HepG2 (cell line): ENCODE measurements around the gene SRD5A1. TPM values are rescaled to one million over a fixed set of nuclear protein-coding genes. Genes with fewer than 3 reads are reported as not detected.

ENCODE experiments used
- ADNP ChIP-seq: sonication (generic); formaldehyde crosslinking; IDR thresholded peaks from 2 replicates; pipeline ENCODE4 v1.4.0; 2020; ENCODE audit warnings: missing genetic modification reagents
- ATF7-NPFF ChIP-seq: sonication (generic); formaldehyde crosslinking; IDR thresholded peaks from 2 replicates; pipeline ENCODE4 v1.8.1; 2023; ENCODE audit warnings: mild to moderate bottlenecking, low read depth, missing genetic modification reagents, moderate library complexity
- BRF2 ChIP-seq: sonication (generic); formaldehyde crosslinking; IDR thresholded peaks from 2 replicates; pipeline ENCODE4 v1.8.1; 2022; ENCODE audit warnings: mild to moderate bottlenecking, missing genetic modification reagents
- CC2D1A ChIP-seq: sonication (generic); formaldehyde crosslinking; IDR thresholded peaks from 2 replicates; pipeline ENCODE4 v1.8.1; 2023; ENCODE audit warnings: mild to moderate bottlenecking, missing genetic modification reagents
- GATAD1 ChIP-seq: IDR thresholded peaks from 2 replicates; pipeline ENCODE4 v1.6.1; 2016; ENCODE audit warnings: missing genetic modification reagents, missing compliant biosample characterization
- HNRNPL ChIP-seq: fragments of 200-400 bp; formaldehyde crosslinking; IDR thresholded peaks from 2 replicates; pipeline ENCODE4 v1.6.1; 2017; ENCODE audit warnings: mild to moderate bottlenecking, low read depth, low read length
- KDM5B ChIP-seq: sonication (generic); formaldehyde crosslinking; IDR thresholded peaks from 2 replicates; pipeline ENCODE4 v1.4.0; 2020; ENCODE audit warnings: missing genetic modification reagents, mild to moderate bottlenecking, borderline replicate concordance
- KLF15 ChIP-seq: sonication (generic); formaldehyde crosslinking; IDR thresholded peaks from 2 replicates; pipeline ENCODE4 v1.8.1; 2023; ENCODE audit warnings: borderline replicate concordance, mild to moderate bottlenecking, inconsistent platforms, missing genetic modification reagents, mixed read lengths
- MLXIP ChIP-seq: sonication (generic); formaldehyde crosslinking; IDR thresholded peaks from 2 replicates; pipeline ENCODE4 v1.9.0; 2021; ENCODE audit warnings: missing genetic modification reagents, borderline replicate concordance
- MYNN ChIP-seq: sonication (generic); formaldehyde crosslinking; IDR thresholded peaks from 2 replicates; pipeline ENCODE4 v1.4.0; 2020; ENCODE audit warnings: mild to moderate bottlenecking, low read depth, missing genetic modification reagents
- PBX3 ChIP-seq: sonication (generic); formaldehyde crosslinking; IDR thresholded peaks from 2 replicates; pipeline ENCODE4 v1.8.1; 2023; ENCODE audit warnings: missing genetic modification reagents, inconsistent platforms, borderline replicate concordance
- RAD51 ChIP-seq: fragments of 450-650 bp; IDR thresholded peaks from 2 replicates; pipeline ENCODE4 v1.6.1; 2016; ENCODE audit warnings: borderline replicate concordance
- SMAD1 ChIP-seq: sonication (generic); formaldehyde crosslinking; IDR thresholded peaks from 2 replicates; pipeline ENCODE4 v1.4.0; 2020; ENCODE audit warnings: missing genetic modification reagents, low read depth, mild to moderate bottlenecking, borderline replicate concordance
- SRY ChIP-seq: sonication (generic); formaldehyde crosslinking; IDR thresholded peaks from 2 replicates; pipeline ENCODE4 v1.8.0; 2022; ENCODE audit warnings: mild to moderate bottlenecking, missing genetic modification reagents
- TIGD3 ChIP-seq: sonication (generic); formaldehyde crosslinking; IDR thresholded peaks from 2 replicates; pipeline ENCODE4 v1.5.1; 2020; ENCODE audit warnings: mild to moderate bottlenecking, missing genetic modification reagents, borderline replicate concordance
- ZBTB8A ChIP-seq: sonication (generic); formaldehyde crosslinking; IDR thresholded peaks from 2 replicates; pipeline ENCODE4 v1.4.0; 2020; ENCODE audit warnings: mild to moderate bottlenecking, low read depth, missing genetic modification reagents, borderline replicate concordance
- ZC3H4 ChIP-seq: sonication (generic); formaldehyde crosslinking; IDR thresholded peaks from 2 replicates; pipeline ENCODE4 v1.4.0; 2020; ENCODE audit warnings: missing genetic modification reagents, borderline replicate concordance
- ZNF543 ChIP-seq: sonication (generic); formaldehyde crosslinking; IDR thresholded peaks from 2 replicates; pipeline ENCODE4 v1.4.0; 2020; ENCODE audit warnings: mild to moderate bottlenecking, missing genetic modification reagents
- ZNF720 ChIP-seq: sonication (generic); formaldehyde crosslinking; IDR thresholded peaks from 2 replicates; pipeline ENCODE4 v1.4.0; 2020; ENCODE audit warnings: missing genetic modification reagents
- ZNF761 ChIP-seq: sonication (generic); formaldehyde crosslinking; conservative IDR thresholded peaks from 2 replicates; pipeline ENCODE4 v1.4.0; 2020; ENCODE audit warnings: mild to moderate bottlenecking, missing genetic modification reagents
- ZNF781 ChIP-seq: sonication (generic); formaldehyde crosslinking; IDR thresholded peaks from 2 replicates; pipeline ENCODE4 v1.5.1; 2020; ENCODE audit warnings: borderline replicate concordance, mild to moderate bottlenecking, missing genetic modification reagents; ENCODE audit errors: not compliant biosample characterization
- ZNF850 ChIP-seq: sonication (generic); formaldehyde crosslinking; conservative IDR thresholded peaks from 2 replicates; pipeline ENCODE4 v1.9.0; 2021; ENCODE audit warnings: mild to moderate bottlenecking, missing genetic modification reagents
- ZSCAN29 ChIP-seq: sonication (generic); formaldehyde crosslinking; conservative IDR thresholded peaks from 2 replicates; pipeline ENCODE4 v1.4.0; 2020; ENCODE audit warnings: mild to moderate bottlenecking, missing genetic modification reagents
- polyA plus RNA-seq, 8 experiments: library from polyadenylated mRNA; depleted of rRNA in 3 of 8; stranded (reverse) in 7 of 8; unstranded in 1 of 8; fragments of >200 nt; fragmentation: Illumina TruSeq in 4 of 8; extraction: Trizol in 4 of 8; gene quantifications; 2 replicates each; pipeline versions ENCODE4 v1.2.1 to v1.2.3, GENCODE V29; 2011 to 2016; ENCODE audit warnings: low read depth in 4 of 8, missing spikeins in 1 of 8, mixed read lengths in 1 of 8; ENCODE audit not compliant: insufficient read depth in 1 of 8
- total RNA-seq, 5 experiments: library from RNA; depleted of rRNA; stranded (reverse); fragments of >200 nt; fragmentation: Illumina TruSeq; extraction: Trizol; gene quantifications; 2 replicates each; pipeline ENCODE4 v1.2.3, GENCODE V29; 2016; ENCODE audit warnings: low read depth in 1 of 5

SRD5A1 gene
- total and polyA plus RNA-seq, 2 of the 13 experiments (the other 11 are each of a cell fraction or from before 2014, with no cell fraction given): 6.1 to 9.9 TPM

- TF ChIP-seq MLXIP (CRISPR knock-in tag) (no peak), PBX3 (CRISPR knock-in tag) (no peak), RAD51 (no peak), MYNN (CRISPR knock-in tag) (no peak), ZSCAN29 (no peak), ZC3H4 (CRISPR knock-in tag) (no peak; the same call in none of the 2 replicates), ADNP (CRISPR knock-in tag) (no peak), TIGD3 (CRISPR knock-in tag) (peak; percentile 42; the same call in 1 of the 2 replicates), CC2D1A (no peak), ZNF720 (CRISPR knock-in tag) (no peak), ZNF761 (peak; percentile 51; the same call in 1 of the 2 replicates), SRY (CRISPR knock-in tag) (no peak), GATAD1 (CRISPR knock-in tag) (no peak), ATF7-NPFF (CRISPR knock-in tag) (no peak), ZNF781 (CRISPR knock-in tag) (no peak), HNRNPL (0 out of 2 replicates have a peak, but pooled peaks have one; percentile 39), SMAD1 (no peak), BRF2 (peak; percentile 17; the same call in 1 of the 2 replicates), ZNF543 (CRISPR knock-in tag) (peak; percentile 19; the same call in 1 of the 2 replicates), ZBTB8A (CRISPR knock-in tag) (0 out of 2 replicates have a peak, but pooled peaks have one; percentile 48), ZNF850 (CRISPR knock-in tag) (no peak), KDM5B (no peak), KLF15 (CRISPR knock-in tag) (0 out of 2 replicates have a peak, but pooled peaks have one; percentile 18)
Measured at GRCh38 chr5:6712142-6712576, 78.9 kb downstream of the SRD5A1 start (continued).
